GM12878 (cell line): ENCODE results near the gene RELL2.

ENCODE experiments used
- EZH2 ChIP-seq: IDR thresholded peaks from 2 replicates; pipeline ENCODE4 v1.6.1; 2012; ENCODE audit warnings: low read depth, mild to moderate bottlenecking, control low read depth, inconsistent platforms, low read length, borderline replicate concordance; ENCODE audit not compliant: control insufficient read depth
- JUND ChIP-seq: IDR thresholded peaks from 2 replicates; pipeline ENCODE4 v1.6.1; 2012; ENCODE audit warnings: low read depth, mild to moderate bottlenecking, low read length, improper control_type of control experiment, moderate library complexity
- RELA ChIP-seq: fragments of 450-650 bp; IDR thresholded peaks from 2 replicates; pipeline ENCODE4 v1.8.0; 2014; ENCODE audit warnings: borderline replicate concordance; ENCODE audit not compliant: partially characterized antibody
- TF ChIP-seq, protein P1 (sequence below): fragments of 450-650 bp; IDR thresholded peaks from 2 replicates; pipeline ENCODE4 v1.6.1; 2017; ENCODE audit warnings: antibody characterized with exemption, mild to moderate bottlenecking, moderate library complexity
- TF ChIP-seq, protein P2 (sequence below): IDR thresholded peaks from 2 replicates; pipeline ENCODE4 v1.6.1; 2011; ENCODE audit warnings: low read depth, low read length, improper control_type of control experiment, borderline replicate concordance

DNA sequence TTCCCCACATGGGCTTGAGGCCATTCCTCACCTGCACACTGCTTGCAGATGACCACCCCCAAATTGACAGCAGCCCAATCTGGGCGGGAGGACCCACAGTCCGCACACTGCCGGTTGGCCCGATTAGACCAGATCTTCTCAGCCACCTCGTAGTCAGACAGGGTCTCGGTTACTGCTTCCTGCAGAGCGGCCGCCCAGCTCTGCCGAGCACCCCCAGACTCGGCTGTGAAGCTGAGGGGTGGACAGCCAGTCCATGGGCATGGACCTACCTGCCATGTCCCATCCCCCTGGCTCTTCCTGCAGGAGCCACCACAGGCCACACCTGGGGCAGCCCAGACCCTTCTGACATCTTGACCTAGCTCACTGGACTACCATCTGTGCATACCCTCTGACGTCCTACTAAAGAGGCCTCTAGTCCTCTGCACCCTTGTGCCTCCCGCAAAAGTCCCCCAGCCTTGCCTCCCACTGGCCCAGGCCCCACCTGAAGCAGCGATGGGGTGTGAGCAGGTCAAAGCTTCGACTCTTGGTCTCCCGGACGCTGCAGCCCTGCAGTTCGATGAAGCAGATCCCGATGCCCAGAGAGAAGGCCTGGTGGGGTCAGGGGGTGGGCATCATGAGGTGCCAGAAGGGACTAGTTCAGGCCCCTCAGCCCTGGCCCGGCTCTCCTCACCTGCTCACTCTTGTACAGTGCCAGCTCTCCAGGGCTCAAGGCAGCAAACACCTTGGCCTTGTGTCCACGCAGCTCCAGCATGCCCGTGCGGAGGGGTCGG is 35.5 kb downstream of the RELL2 start:
- TF ChIP-seq EZH2 (no peak), JUND (no peak), RELA (no peak)
- TF ChIP-seq, protein P1, sequence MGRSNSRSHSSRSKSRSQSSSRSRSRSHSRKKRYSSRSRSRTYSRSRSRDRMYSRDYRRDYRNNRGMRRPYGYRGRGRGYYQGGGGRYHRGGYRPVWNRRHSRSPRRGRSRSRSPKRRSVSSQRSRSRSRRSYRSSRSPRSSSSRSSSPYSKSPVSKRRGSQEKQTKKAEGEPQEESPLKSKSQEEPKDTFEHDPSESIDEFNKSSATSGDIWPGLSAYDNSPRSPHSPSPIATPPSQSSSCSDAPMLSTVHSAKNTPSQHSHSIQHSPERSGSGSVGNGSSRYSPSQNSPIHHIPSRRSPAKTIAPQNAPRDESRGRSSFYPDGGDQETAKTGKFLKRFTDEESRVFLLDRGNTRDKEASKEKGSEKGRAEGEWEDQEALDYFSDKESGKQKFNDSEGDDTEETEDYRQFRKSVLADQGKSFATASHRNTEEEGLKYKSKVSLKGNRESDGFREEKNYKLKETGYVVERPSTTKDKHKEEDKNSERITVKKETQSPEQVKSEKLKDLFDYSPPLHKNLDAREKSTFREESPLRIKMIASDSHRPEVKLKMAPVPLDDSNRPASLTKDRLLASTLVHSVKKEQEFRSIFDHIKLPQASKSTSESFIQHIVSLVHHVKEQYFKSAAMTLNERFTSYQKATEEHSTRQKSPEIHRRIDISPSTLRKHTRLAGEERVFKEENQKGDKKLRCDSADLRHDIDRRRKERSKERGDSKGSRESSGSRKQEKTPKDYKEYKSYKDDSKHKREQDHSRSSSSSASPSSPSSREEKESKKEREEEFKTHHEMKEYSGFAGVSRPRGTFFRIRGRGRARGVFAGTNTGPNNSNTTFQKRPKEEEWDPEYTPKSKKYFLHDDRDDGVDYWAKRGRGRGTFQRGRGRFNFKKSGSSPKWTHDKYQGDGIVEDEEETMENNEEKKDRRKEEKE, result no peak
- TF ChIP-seq, protein P2, sequence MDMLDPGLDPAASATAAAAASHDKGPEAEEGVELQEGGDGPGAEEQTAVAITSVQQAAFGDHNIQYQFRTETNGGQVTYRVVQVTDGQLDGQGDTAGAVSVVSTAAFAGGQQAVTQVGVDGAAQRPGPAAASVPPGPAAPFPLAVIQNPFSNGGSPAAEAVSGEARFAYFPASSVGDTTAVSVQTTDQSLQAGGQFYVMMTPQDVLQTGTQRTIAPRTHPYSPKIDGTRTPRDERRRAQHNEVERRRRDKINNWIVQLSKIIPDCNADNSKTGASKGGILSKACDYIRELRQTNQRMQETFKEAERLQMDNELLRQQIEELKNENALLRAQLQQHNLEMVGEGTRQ, result no peak
